NCI-H1694 (cell line): Measurements from ENCODE around the gene KIR2DL4.
"Not testable (repeated sequence)": the region's sequence is repeated elsewhere in the genome, so short reads cannot be mapped to it uniquely, and the experiment has no call there.

ENCODE experiments used
- DNase-seq: peaks from one replicate; lab custom pipeline; 2025; lab: John Stamatoyannopoulos, UW

The KIR2DL4 gene

DNA sequence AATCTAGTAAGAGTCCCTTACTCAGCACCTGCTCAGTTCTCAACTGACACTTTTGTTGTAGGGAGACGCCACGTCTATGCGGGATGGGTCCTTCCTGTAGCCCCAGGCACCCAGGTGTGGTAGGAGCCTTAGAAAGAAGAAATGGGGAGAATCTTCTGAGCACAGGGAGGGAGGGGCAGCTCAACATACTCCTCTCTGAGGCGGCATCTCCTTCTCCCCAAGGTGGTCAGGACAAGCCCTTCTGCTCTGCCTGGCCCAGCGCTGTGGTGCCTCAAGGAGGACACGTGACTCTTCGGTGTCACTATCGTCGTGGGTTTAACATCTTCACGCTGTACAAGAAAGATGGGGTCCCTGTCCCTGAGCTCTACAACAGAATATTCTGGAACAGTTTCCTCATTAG is 1.2 kb downstream of the KIR2DL4 start:
- DNase-seq, result no peak

DNA sequence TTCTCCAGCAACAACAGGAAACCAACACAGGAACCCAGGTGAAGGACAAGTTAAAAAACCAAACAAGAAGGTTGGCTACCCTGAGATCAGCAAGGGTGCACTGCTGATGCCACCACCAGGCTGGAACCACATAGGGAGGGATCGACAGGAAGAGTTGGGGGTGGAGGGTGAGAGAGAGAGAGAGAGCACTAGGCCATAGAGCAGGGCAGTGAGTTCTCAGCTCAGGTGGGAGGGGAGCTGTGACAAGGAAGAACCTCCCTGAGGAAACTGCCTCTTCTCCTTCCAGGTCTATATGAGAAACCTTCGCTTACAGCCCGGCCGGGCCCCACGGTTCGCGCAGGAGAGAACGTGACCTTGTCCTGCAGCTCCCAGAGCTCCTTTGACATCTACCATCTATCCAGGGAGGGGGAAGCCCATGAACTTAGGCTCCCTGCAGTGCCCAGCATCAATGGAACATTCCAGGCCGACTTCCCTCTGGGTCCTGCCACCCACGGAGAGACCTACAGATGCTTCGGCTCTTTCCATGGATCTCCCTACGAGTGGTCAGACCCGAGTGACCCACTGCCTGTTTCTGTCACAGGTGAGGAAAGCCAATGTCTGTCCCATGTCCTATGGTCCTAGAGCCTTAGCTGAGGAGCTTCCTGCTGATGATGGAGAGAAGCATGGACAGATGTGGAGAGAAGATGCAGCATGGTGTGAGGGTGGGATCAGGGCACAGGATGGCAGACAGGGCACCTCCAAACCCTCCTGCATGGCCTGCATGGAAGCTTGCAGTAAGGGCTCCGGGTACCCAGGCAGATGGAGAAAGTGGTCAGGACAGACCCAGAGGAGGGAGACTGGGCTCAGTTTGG is 2.5 kb downstream of the KIR2DL4 start:
- DNase-seq, result no peak

DNA sequence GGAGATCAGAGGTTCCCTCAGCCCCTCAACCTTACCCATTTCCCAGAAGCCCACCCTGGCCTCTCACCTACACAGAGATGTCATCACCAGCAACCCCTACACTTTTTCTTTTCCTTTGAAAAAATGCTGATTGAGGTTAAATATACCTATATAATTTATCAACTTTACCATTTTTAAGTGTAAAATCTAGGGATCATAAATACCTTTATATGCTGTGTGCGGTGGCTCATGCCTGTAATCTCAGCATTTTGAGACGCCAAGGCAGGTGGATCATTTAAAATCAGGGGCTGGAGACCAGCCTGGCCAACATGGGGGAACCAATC is 3.1 kb downstream of the KIR2DL4 start:
- DNase-seq, result no peak

DNA sequence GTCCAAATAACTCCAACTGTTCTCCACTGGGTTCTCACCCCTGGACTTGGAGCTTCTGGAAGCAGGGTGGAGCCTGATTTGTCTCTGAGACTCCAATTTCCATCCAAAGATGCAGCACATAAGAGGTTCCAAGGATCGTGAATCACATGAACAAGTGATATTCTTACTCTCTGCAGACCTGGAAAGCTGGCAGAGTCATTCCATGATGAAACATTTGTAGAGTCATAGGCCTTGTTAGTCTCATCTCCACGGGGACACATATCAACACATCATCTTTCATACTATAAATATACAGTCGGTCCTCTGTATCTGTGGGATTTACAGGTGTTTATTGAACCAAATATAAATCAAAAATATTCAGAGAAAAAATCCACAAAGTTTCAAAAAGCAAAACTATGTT is 11.2 kb downstream of the KIR2DL4 start:
- not testable (repeated sequence) for DNase-seq

DNA sequence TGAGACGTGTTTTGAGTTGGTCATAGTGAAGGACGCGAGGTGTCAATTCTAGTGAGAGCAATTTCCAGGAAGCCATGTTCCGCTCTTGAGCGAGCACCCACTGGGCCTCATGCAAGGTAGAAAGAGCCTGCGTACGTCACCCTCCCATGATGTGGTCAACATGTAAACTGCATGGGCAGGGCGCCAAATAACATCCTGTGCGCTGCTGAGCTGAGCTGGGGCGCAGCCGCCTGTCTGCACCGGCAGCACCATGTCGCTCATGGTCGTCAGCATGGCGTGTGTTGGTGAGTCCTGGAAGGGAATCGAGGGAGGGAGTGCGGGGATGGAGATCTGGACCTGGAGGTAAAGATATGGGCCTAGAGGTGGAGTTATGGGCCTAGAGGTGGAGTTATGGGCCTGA is 12.8 kb downstream of the KIR2DL4 start, which contains the start of gene KIR3DL1:
Gene KIR3DL1, plus strand, starts transcription at position 218 of the 400 bp plus-strand sequence.
- DNase-seq, result not testable (repeated sequence)

DNA sequence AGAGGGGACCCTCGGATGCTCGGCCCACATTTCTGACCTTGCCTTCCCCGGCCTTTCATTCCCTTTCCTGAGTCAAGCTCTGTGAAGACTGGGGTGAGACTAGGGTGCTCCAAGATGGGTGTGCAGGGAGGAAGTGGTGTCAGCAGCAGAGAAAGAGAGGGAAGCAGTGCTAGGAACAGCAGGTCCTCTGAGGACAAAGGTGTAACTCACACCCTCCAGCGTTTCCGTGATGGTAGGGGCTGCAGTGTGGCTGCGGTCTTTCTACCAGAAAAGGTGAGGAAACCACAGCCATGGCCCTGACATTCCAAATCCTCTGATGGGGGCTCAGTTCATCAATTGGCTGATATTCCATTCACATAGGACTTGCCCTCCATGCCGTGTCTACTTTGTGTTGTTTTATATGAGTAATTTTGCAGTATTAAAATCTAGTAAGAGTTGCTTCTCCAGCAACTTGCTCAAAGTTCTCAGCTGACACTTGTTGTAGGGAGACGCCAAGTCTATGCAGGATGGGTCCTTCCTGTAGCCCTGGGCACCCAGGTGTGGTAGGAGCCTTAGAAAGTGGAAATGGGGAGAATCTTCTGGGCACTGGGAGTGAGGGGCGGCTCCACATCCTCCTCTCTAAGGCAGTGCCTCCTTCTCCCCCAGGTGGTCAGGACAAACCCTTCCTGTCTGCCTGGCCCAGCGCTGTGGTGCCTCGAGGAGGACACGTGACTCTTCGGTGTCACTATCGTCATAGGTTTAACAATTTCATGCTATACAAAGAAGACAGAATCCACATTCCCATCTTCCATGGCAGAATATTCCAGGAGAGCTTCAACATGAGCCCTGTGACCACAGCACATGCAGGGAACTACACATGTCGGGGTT is 14.5 kb downstream of the KIR2DL4 start:
- DNase-seq, result no peak

DNA sequence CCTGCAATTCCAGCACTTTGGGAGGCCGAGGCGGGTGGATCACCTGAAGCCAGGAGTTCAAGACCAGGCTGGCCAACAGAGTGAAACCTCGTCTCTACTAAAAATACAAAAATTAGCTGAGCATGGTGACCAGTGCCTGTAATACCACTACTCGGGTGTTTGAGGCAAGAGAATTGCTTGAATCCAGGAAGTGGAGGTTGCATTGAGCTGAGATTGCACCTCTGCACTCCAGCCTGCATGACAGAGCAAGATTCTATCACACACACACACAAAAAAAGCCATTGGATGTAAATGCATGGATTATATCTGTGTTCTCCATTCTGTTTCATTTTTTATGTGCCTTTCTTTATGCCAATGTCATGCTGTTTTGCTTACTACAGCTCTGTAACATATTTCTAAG is 21.0 kb downstream of the KIR2DL4 start:
- not testable (repeated sequence) for DNase-seq

DNA sequence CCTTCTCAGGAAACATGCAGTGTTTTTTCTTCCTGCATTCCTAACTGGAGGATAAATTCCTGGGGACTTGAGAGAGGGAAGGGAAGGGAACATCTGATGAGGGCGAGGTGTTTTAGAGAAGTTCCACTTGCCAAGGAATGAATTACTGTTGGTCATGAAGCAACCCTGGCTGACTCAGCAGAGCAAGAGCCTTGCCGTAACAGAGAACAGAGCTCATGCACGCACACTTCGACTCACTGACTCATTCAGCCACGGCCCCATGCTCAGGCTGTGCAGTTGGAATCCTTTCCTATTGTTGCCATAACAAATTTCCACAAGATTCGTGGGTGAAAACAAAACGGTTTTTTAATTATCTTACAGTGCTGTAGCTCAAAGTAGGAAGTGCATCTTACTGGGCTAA is 21.9 kb downstream of the KIR2DL4 start:
- DNase-seq, result not testable (repeated sequence)

DNA sequence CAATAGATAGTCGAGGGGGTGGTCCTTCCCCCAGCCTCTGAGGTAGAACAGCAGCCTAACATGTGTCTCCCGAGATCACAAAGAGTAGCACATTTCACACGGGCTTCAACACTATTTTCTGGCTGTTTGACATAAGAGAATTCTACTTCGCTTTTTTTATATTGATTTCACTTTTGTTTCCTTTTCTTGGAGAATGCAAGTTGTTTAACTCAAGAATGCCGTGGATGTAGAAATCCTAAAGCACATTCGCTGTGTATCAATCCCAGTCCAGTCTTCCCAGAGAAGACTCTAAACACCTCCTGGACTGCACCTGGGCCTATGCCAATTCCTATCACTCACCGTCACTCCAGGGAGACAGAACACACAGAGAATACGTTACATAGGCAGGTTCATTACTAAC is 24.7 kb downstream of the KIR2DL4 start:
- not testable (repeated sequence) for DNase-seq

DNA sequence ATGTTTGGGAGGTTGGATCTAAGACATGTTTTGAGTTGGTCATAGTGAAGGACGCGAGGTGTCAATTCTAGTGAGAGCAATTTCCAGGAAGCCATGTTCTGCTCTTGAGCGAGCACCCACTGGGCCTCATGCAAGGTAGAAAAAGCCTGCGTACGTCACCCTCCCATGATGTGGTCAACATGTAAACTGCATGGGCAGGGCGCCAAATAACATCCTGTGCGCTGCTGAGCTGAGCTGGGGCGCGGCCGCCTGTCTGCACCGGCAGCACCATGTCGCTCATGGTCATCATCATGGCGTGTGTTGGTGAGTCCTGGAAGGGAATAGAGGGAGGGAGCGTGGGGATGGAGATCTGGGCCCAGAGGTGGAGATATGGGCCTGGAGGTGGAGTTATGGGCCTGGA is 29.1 kb downstream of the KIR2DL4 start, which contains the start of gene KIR2DS4:
Gene KIR2DS4, plus strand, starts transcription at position 181 of the 400 bp plus-strand sequence.
- not testable (repeated sequence) for DNase-seq

DNA sequence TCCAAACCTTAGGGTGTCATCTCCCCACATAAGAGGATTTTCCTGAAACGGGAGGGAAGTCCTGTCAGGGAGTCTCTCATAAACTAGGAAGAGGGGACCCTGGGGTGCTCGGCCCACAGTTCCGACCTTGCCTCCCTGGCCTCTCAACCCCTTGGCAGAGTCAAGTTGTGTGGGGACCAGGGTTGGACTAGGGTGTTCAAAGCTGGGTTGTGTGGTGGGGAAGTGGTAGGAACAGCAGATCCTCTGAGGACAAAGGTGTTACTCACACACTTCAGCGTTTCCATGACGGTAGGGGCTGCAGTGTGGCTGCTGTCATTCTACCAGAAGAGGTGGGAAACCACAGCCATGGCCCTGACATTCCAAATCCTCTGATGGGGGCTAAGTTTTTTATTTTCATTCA is 31.7 kb downstream of the KIR2DL4 start:
- DNase-seq, result not testable (repeated sequence)

DNA sequence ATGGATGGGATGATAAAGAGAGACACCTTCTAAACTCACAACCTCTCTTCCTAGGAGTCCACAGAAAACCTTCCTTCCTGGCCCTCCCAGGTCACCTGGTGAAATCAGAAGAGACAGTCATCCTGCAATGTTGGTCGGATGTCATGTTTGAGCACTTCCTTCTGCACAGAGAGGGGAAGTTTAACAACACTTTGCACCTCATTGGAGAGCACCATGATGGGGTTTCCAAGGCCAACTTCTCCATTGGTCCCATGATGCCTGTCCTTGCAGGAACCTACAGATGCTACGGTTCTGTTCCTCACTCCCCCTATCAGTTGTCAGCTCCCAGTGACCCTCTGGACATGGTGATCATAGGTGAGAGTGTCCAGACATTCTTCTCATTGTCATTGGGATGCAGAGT is 34.1 kb downstream of the KIR2DL4 start:
- not testable (repeated sequence) for DNase-seq

DNA sequence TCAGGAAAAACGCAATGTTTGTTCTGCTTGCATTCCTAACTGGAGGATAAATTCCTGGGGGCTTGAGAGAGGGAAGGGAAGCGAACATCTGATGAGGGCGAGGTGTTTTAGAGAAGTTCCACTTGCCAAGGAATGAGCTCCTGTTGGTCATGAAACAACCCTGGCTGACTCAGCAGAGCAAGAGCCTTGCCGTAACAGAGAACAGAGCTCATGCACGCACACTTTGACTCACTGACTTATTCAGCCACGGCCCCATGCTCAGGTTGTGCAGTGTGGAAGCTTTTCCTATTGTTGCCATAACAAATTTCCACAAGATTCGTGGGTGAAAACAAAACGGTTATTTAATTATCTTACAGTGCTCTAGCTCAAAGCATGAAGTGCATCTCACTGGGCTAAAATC is 39.8 kb downstream of the KIR2DL4 start:
- DNase-seq, result not testable (repeated sequence)

DNA sequence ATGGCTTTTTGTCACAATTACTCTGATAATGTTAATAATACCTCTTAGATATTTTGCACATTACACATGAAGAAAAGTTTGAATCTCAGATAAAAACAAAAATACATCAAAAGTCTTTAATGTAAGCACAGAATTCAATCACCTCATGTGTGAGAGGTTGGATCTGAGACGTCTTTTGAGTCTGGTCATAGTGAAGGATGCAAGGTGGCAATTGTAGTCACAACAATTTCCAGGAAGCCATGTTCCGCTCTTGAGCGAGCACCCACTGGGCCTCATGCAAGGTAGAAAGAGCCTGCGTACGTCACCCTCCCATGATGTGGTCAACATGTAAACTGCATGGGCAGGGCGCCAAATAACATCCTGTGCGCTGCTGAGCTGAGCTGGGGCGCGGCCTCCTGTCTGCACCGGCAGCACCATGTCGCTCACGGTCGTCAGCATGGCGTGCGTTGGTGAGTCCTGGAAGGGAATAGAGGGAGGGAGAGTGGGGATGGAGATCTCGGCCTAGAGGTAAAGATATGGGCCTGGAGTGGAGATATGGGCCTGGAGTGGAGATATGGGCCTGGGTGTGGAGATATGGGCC is 46.7 kb downstream of the KIR2DL4 start, which contains the start of gene KIR3DL2:
Gene KIR3DL2, plus strand, starts transcription at position 383 of the 580 bp plus-strand sequence. Its CDS starts 33 bp downstream, at position 416.
- DNase-seq, result not testable (repeated sequence)

DNA sequence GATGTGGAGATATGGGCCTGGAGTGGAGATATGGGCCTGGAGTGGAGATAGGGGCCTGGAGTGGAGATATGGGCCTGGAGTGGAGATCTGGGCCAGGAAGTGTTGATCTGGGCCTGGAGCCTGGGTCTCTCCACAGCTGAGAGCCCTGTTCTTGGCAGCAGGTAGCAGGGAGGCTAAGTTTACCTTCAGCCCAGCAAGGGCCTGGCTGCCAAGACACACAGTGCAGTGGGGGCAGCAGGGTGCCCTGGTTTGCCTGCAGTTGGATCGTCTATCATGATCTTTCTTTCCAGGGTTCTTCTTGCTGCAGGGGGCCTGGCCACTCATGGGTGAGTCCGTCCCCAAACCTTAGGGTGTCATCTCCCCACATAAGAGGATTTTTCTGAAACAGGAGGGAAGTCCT is 47.5 kb downstream of the KIR2DL4 start:
- DNase-seq, result no peak

DNA sequence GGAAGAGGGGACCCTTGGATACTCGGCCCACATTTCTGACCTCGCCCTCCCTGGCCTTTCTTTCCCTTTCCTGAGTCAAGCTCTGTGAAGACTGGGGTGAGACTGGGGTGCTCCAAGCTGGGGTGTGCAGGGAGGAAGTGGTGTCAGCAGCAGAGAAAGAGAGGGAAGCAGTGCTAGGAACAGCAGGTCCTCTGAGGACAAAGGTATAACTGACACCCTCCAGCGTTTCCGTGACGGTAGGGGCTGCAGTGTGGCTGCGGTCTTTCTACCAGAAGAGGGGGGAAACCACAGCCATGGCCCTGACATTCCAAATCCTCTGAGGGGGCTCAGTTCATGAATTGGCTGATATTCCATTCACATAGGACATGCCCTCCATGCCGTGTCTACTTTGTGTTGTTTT is 47.9 kb downstream of the KIR2DL4 start:
- DNase-seq, result no peak

DNA sequence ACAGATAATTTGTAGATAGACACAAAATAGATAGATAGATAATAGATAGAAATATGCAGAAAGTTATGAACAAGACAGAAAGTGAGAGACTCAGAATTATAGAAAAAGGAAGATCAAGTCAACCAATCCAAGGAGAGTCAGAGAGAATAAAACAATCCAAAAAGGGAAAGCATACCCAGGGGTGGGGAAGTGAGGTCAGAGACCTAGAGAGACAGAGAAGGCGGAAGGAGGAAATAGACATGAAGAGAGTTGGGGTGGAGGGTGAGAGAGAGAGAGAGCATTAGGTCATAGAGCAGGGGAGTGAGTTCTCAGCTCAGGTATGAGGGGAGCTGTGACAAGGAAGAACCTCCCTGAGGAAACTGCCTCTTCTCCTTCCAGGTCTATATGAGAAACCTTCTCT is 51.8 kb downstream of the KIR2DL4 start:
- DNase-seq, result not testable (repeated sequence)

DNA sequence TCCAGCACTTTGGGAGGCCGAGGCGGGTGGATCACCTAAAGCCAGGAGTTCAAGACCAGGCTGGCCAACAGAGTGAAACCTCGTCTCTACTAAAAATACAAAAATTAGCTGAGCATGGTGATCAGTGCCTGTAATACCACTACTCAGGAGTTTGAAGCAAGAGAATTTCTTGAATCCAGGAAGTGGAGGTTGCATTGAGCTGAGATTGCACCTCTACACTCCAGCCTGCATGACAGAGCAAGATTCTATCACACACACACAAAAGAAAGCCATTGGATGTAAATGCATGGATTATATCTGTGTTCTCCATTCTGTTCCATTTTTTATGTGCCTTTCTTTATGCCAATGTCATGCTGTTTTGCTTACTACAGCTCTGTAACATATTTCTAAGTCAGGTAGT is 55.1 kb downstream of the KIR2DL4 start:
- not testable (repeated sequence) for DNase-seq

DNA sequence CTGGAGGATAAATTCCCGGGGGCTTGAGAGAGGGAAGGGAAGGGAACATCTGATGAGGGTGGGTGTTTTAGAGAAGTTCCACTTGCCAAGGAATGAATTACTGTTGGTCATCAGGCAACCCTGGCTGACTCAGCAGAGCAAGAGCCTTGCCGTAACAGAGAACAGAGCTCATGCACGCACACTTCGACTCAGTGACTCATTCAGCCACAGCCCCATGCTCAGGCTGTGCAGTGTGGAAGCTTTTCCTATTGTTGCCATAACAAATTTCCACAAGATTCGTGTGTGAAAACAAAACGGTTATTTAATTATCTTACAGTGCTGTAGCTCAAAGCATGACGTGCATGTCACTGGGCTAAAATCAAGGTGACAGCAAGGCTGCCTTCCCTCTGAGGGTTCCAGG is 56.0 kb downstream of the KIR2DL4 start:
- not testable (repeated sequence) for DNase-seq

DNA sequence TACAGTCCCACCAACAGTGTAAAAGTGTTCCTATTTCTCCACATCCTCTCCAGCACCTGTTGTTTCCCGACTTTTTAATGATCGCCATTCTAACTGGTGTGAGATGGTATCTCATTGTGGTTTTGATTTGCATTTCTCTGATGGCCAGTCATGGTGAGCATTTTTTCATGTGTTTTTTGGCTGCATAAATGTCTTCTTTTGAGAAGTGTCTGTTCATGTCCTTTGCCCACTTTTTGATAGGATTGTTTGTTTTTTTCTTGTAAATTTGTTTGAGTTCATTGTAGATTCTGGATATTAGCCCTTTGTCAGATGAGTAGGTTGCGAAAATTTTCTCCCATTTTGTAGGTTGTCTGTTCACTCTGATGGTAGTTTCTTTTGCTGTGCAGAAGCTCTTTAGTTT is 60.0 kb downstream of the KIR2DL4 start:
- DNase-seq, result not testable (repeated sequence)
